Central memory CD8-positive, alpha-beta T cell (primary cell): Measurements from ENCODE around the gene GRAMD2A.
A peak's percentile ranks its signal among the peaks of the same experiment; 100 is the strongest.

Experiments
- ATAC-seq: fragments of 150-1000 bp; cut with Tn5 transposase; replicated peaks from 2 replicates; pipeline ENCODE4 v1.10.0; 2022; ENCODE audit warnings: mild to moderate bottlenecking, moderate FRiP score, moderate number of reproducible peaks; ENCODE audit not compliant: poor library complexity, severe bottlenecking; ENCODE audit errors: extremely low read depth
- DNase-seq, 2 donors: peaks; one replicate each; pipeline ENCODE4 v3.0.0; 2021; ENCODE audit warnings: low spot score in 2 of 2
- H3K27ac Mint-ChIP-seq: one replicate; pipeline ENCODE4 v1.8.0; 2022; ENCODE audit warnings: low read depth, mild to moderate bottlenecking, moderate library complexity, mixed read lengths
- H3K27me3 Mint-ChIP-seq: one replicate; pipeline ENCODE4 v1.8.0; 2022; ENCODE audit warnings: mixed read lengths
- H3K36me3 Mint-ChIP-seq: one replicate; pipeline ENCODE4 v1.8.0; 2022; ENCODE audit warnings: mild to moderate bottlenecking, moderate library complexity, mixed read lengths; ENCODE audit not compliant: insufficient read depth
- H3K4me1 Mint-ChIP-seq: one replicate; pipeline ENCODE4 v1.8.0; 2022; ENCODE audit warnings: mixed read lengths
- H3K4me3 Mint-ChIP-seq: one replicate; pipeline ENCODE4 v1.8.0; 2022; ENCODE audit warnings: mild to moderate bottlenecking, moderate library complexity, mixed read lengths
- H3K9me3 Mint-ChIP-seq: one replicate; pipeline ENCODE4 v1.8.0; 2022; ENCODE audit warnings: mixed read lengths

GRAMD2A gene

GRCh38 chr15:72197460-72198355, at the start of gene GRAMD2A:
GRAMD2A (minus strand) TSS chr15:72197787.
- Mint-ChIP-seq H3K36me3 (peaks cover 23% of the 10 kb centered on the region), H3K27ac (no peak within 1 kb of the TSS), H3K27me3 (peaks cover 21% of the 10 kb centered on the region), H3K9me3 (no peaks in the 10 kb centered on the region), H3K4me1 (peaks cover 4% of the 10 kb centered on the region), H3K4me3 (peak within 1 kb of the TSS; percentile 62)
- DNase-seq (no peak), ATAC-seq (peak; percentile 22)

GRCh38 chr15:72242775-72243370, 45.3 kb upstream of the GRAMD2A start:
- DNase-seq (no peak), ATAC-seq (no peak)
- H3K27ac Mint-ChIP-seq, result no peak overlapping the region
- no peaks in the 10 kb centered on the region for H3K4me1 Mint-ChIP-seq
- no peak overlapping the region for H3K4me3 Mint-ChIP-seq
- no peaks in the 10 kb centered on the region for H3K9me3 Mint-ChIP-seq
- no peaks in the 10 kb centered on the region for H3K27me3 Mint-ChIP-seq
- peaks cover 25% of the 10 kb centered on the region for H3K36me3 Mint-ChIP-seq

- no peak overlapping the region for H3K4me3 Mint-ChIP-seq
- H3K9me3 Mint-ChIP-seq, result no peaks in the 10 kb centered on the region
- no peak overlapping the region for H3K27ac Mint-ChIP-seq
- DNase-seq, result no peak
- peaks cover 21% of the 10 kb centered on the region for H3K36me3 Mint-ChIP-seq
- no peak for ATAC-seq
- peaks cover 10% of the 10 kb centered on the region for H3K4me1 Mint-ChIP-seq
- H3K27me3 Mint-ChIP-seq, result no peaks in the 10 kb centered on the region
Observed at GRCh38 chr15:72239652-72240051, 42.1 kb upstream of the GRAMD2A start.

- no peaks in the 10 kb centered on the region for H3K27me3 Mint-ChIP-seq
- no peak overlapping the region for H3K27ac Mint-ChIP-seq
- peaks cover 10% of the 10 kb centered on the region for H3K4me1 Mint-ChIP-seq
- peaks cover 17% of the 10 kb centered on the region for H3K36me3 Mint-ChIP-seq
- no peak overlapping the region for H3K4me3 Mint-ChIP-seq
- no peaks in the 10 kb centered on the region for H3K9me3 Mint-ChIP-seq
- DNase-seq (no peak), ATAC-seq (no peak)
Observed at GRCh38 chr15:72238586-72238985, 41.0 kb upstream of the GRAMD2A start.

- peak overlapping the region; percentile 86 for H3K27ac Mint-ChIP-seq
- peaks cover 15% of the 10 kb centered on the region for H3K36me3 Mint-ChIP-seq
- no peak overlapping the region for H3K4me3 Mint-ChIP-seq
- DNase-seq, result no peak
- no peak for ATAC-seq
- no peaks in the 10 kb centered on the region for H3K9me3 Mint-ChIP-seq
- no peaks in the 10 kb centered on the region for H3K27me3 Mint-ChIP-seq
- peaks cover 10% of the 10 kb centered on the region for H3K4me1 Mint-ChIP-seq
Observed at GRCh38 chr15:72237853-72238224, 40.3 kb upstream of the GRAMD2A start.

- peak; percentile 40 for ATAC-seq
- Mint-ChIP-seq H3K27ac (peak overlapping the region; percentile 86), H3K36me3 (peaks cover 14% of the 10 kb centered on the region), H3K9me3 (no peaks in the 10 kb centered on the region), H3K4me1 (peaks cover 16% of the 10 kb centered on the region), H3K27me3 (no peaks in the 10 kb centered on the region), H3K4me3 (no peak overlapping the region)
- no peak for DNase-seq
Observed at GRCh38 chr15:72237029-72237852, 39.7 kb upstream of the GRAMD2A start.

- Mint-ChIP-seq H3K36me3 (peaks cover 13% of the 10 kb centered on the region), H3K4me3 (no peak overlapping the region), H3K27ac (peak overlapping the region; percentile 86), H3K4me1 (peaks cover 23% of the 10 kb centered on the region), H3K9me3 (no peaks in the 10 kb centered on the region), H3K27me3 (no peaks in the 10 kb centered on the region)
- ATAC-seq, result no peak
- DNase-seq, result no peak
Observed at GRCh38 chr15:72236381-72237003, 38.9 kb upstream of the GRAMD2A start.

GRCh38 chr15:72235298-72235697, 37.7 kb upstream of the GRAMD2A start:
- no peak for ATAC-seq
- DNase-seq, result no peak
- H3K27ac Mint-ChIP-seq, result no peak overlapping the region
- no peaks in the 10 kb centered on the region for H3K27me3 Mint-ChIP-seq
- no peaks in the 10 kb centered on the region for H3K9me3 Mint-ChIP-seq
- peaks cover 8% of the 10 kb centered on the region for H3K36me3 Mint-ChIP-seq
- no peak overlapping the region for H3K4me3 Mint-ChIP-seq
- peaks cover 30% of the 10 kb centered on the region for H3K4me1 Mint-ChIP-seq

- Mint-ChIP-seq H3K27me3 (no peaks in the 10 kb centered on the region), H3K9me3 (no peaks in the 10 kb centered on the region), H3K36me3 (peaks cover 17% of the 10 kb centered on the region), H3K4me1 (peaks cover 40% of the 10 kb centered on the region), H3K27ac (no peak overlapping the region), H3K4me3 (no peak overlapping the region)
- DNase-seq (no peak), ATAC-seq (no peak)
Observed at GRCh38 chr15:72233769-72234168, 36.2 kb upstream of the GRAMD2A start.

GRCh38 chr15:72231833-72232478, 34.4 kb upstream of the GRAMD2A start:
- peaks cover 51% of the 10 kb centered on the region for H3K4me1 Mint-ChIP-seq

GRCh38 chr15:72231066-72231832, 33.7 kb upstream of the GRAMD2A start, which contains the start of gene PKM:
PKM (minus strand) TSS chr15:72231190; CDS start chr15:72219097, 12,093 bp downstream.
- no peaks in the 10 kb centered on the region for H3K27me3 Mint-ChIP-seq
- H3K27ac Mint-ChIP-seq, result peak within 1 kb of the TSS; percentile 90
- H3K4me1 Mint-ChIP-seq, result peaks cover 53% of the 10 kb centered on the region
- DNase-seq, result peak; percentile 77 to 81
- H3K9me3 Mint-ChIP-seq, result no peaks in the 10 kb centered on the region
- H3K36me3 Mint-ChIP-seq, result peaks cover 33% of the 10 kb centered on the region
- peak within 1 kb of the TSS; percentile 93 for H3K4me3 Mint-ChIP-seq
- peak; percentile 17 for ATAC-seq

More at GRCh38 chr15:72231833-72232478, 34.4 kb upstream of the GRAMD2A start:
- Mint-ChIP-seq H3K36me3 (peaks cover 30% of the 10 kb centered on the region), H3K27ac (peak overlapping the region; percentile 81), H3K9me3 (no peaks in the 10 kb centered on the region), H3K4me3 (peak overlapping the region; percentile 93), H3K27me3 (no peaks in the 10 kb centered on the region)
- peak; percentile 35 for ATAC-seq
- peak in 1 of 2 donors; percentile 33 for DNase-seq
